SK-N-SH treated with all-trans-retinoic acid at 6 μM for 48 hours (cell line): ENCODE measurements around the gene AHI1.

ENCODE experiments used
- ARNTL ChIP-seq: fragments of 450-650 bp; formaldehyde crosslinking; IDR thresholded peaks from 2 replicates; pipeline ENCODE4 v1.5.0; 2020; ENCODE audit warnings: low read depth, mild to moderate bottlenecking, moderate library complexity, borderline replicate concordance
- ISL1 ChIP-seq: fragments of 250-450 bp; sonication (Bioruptor Pico); IDR thresholded peaks from 2 replicates; pipeline ENCODE4 v2.1.2; 2022; ENCODE audit warnings: mild to moderate bottlenecking, moderate library complexity
- TCF4 ChIP-seq: fragments of 250-450 bp; sonication (Bioruptor Pico); IDR thresholded peaks from 2 replicates; pipeline ENCODE4 v1.8.0; 2021; ENCODE audit warnings: mild to moderate bottlenecking, moderate library complexity, borderline replicate concordance
- ZC3H10 ChIP-seq: fragments of 250-450 bp; sonication (Bioruptor Pico); IDR thresholded peaks from 2 replicates; pipeline ENCODE4 v1.5.1; 2021; ENCODE audit warnings: mild to moderate bottlenecking, moderate library complexity
- ZFP30 ChIP-seq: fragments of 450-650 bp; formaldehyde crosslinking; IDR thresholded peaks from 2 replicates; pipeline ENCODE4 v1.5.0; 2022; ENCODE audit warnings: mild to moderate bottlenecking, moderate library complexity
- ZNF565 ChIP-seq: fragments of 450-650 bp; formaldehyde crosslinking; conservative IDR thresholded peaks from 2 replicates; pipeline ENCODE4 v1.5.0; 2020; ENCODE audit warnings: low read depth, mild to moderate bottlenecking, moderate library complexity
- ZNF70 ChIP-seq: fragments of 450-650 bp; formaldehyde crosslinking; IDR thresholded peaks from 2 replicates; pipeline ENCODE4 v1.5.0; 2020; ENCODE audit warnings: mild to moderate bottlenecking, moderate library complexity
- ZNF8 ChIP-seq: fragments of 450-650 bp; formaldehyde crosslinking; IDR thresholded peaks from 2 replicates; pipeline ENCODE4 v1.5.0; 2020; ENCODE audit warnings: mild to moderate bottlenecking, moderate library complexity
- TF ChIP-seq, protein P1 (sequence below): fragments of 250-450 bp; sonication (Bioruptor Pico); IDR thresholded peaks from 2 replicates; pipeline ENCODE4 v1.5.1; 2020; ENCODE audit warnings: low read depth, mild to moderate bottlenecking, moderate library complexity
- TF ChIP-seq, protein P2 (sequence below): fragments of 250-450 bp; sonication (Bioruptor Pico); IDR thresholded peaks from 2 replicates; pipeline ENCODE4 v1.8.0; 2020; ENCODE audit warnings: mild to moderate bottlenecking, moderate library complexity, borderline replicate concordance

DNA sequence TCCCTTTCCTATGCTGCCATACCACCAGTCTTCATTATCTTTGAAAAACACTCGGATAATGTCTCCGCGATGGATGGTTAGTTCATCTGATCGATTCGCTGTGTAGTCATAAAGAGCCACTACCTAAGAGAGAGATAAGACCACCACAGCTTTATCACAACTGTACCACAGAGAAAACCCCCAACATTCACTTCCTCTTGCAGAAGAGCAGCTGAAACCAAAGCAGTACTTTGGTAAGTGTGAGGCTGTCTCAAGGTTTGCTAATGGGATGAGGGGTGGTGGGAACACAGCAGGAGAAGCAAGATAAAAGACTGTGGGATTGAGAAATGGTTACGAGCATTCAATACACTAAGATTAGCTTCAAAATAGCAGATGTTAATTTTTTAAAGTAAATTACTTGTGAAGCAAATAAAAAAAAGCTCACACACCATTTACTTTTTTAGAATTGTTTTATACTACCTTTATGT, 174.3 kb downstream of the AHI1 start:
- no peak for TF ChIP-seq ZNF70 (CRISPR knock-in tag)
- TF ChIP-seq ARNTL (CRISPR knock-in tag), result no peak
- TF ChIP-seq, protein P1, sequence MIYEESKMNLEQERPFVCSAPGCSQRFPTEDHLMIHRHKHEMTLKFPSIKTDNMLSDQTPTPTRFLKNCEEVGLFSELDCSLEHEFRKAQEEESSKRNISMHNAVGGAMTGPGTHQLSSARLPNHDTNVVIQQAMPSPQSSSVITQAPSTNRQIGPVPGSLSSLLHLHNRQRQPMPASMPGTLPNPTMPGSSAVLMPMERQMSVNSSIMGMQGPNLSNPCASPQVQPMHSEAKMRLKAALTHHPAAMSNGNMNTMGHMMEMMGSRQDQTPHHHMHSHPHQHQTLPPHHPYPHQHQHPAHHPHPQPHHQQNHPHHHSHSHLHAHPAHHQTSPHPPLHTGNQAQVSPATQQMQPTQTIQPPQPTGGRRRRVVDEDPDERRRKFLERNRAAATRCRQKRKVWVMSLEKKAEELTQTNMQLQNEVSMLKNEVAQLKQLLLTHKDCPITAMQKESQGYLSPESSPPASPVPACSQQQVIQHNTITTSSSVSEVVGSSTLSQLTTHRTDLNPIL (CRISPR knock-in tag), result no peak
- no peak for TF ChIP-seq ISL1 (CRISPR knock-in tag)
- TF ChIP-seq ZC3H10 (CRISPR knock-in tag), result no peak
- no peak for TF ChIP-seq ZNF565 (CRISPR knock-in tag)
- TF ChIP-seq ZFP30 (CRISPR knock-in tag), result no peak
- no peak for TF ChIP-seq ZNF8 (CRISPR knock-in tag)
- TF ChIP-seq, protein P2, sequence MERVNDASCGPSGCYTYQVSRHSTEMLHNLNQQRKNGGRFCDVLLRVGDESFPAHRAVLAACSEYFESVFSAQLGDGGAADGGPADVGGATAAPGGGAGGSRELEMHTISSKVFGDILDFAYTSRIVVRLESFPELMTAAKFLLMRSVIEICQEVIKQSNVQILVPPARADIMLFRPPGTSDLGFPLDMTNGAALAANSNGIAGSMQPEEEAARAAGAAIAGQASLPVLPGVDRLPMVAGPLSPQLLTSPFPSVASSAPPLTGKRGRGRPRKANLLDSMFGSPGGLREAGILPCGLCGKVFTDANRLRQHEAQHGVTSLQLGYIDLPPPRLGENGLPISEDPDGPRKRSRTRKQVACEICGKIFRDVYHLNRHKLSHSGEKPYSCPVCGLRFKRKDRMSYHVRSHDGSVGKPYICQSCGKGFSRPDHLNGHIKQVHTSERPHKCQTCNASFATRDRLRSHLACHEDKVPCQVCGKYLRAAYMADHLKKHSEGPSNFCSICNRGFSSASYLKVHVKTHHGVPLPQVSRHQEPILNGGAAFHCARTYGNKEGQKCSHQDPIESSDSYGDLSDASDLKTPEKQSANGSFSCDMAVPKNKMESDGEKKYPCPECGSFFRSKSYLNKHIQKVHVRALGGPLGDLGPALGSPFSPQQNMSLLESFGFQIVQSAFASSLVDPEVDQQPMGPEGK (CRISPR knock-in tag), result no peak
- no peak for TF ChIP-seq TCF4 (CRISPR knock-in tag)
